CD4-positive, alpha-beta T cell treated with Interleukin-4 for 4 hours (primary cell): ENCODE data around the gene EIF4H.

Source experiments
- DNase-seq: peaks from one replicate; pipeline ENCODE4 v3.0.0-alpha.2; 2020

Gene EIF4H

GRCh38 chr7:74228951-74229900 lies 55.1 kb downstream of the EIF4H start:
- no peak for DNase-seq

DNA sequence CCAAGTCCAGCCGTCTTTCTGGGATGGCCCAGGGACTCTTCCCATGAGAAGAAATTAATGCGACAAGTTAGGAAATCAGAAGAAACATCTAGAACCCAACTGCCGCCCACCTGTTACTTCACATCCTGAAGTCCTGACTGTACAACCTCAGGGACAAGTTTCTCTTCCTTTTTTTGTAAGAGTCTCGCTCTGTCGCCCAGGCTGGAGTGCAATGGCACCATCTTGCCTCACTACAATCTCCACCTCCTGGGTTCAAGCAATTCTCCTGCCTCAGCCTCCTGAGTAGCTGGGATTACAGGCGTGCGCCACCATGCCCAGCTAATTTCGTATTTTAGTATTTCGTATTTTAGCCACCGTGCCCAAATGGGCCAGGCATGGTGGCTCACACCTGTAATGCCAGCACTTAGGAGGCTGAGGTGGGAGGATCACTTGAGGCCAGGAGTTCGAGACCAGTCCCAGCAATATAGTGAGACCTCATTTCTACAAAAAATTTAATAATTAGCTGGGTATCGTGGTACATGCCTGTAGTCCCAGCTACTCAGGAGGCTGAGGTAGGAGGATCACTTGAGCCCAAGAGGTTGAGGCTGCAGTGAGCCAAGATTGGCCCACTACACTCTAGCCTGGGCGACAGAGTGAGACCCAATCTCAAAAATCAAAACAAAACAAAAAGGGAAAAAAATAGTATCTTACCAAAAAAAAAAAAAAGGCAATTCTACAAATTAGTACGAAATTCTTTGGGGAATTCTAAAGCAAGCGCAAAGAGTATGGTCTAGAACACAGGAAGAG lies 56.5 kb downstream of the EIF4H start:
- no peak for DNase-seq

DNA sequence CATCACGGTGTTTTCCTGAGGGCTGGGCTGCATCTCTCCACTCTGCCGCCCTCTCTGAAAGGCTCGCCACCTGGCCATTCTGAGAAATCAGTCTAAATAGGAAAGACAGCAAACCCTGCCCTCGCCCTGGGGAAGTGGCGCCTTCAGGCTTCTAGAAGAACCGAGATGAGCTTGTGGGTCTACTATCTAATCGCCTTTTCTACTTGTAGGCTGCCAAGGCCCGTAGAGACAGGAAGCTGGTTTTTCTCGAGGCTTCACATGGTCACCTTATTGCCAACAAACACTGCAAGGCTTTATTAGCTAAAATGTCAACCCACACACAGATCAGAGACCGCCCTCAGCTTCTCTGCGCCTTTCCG lies 57.1 kb downstream of the EIF4H start:
- no peak for DNase-seq

DNA sequence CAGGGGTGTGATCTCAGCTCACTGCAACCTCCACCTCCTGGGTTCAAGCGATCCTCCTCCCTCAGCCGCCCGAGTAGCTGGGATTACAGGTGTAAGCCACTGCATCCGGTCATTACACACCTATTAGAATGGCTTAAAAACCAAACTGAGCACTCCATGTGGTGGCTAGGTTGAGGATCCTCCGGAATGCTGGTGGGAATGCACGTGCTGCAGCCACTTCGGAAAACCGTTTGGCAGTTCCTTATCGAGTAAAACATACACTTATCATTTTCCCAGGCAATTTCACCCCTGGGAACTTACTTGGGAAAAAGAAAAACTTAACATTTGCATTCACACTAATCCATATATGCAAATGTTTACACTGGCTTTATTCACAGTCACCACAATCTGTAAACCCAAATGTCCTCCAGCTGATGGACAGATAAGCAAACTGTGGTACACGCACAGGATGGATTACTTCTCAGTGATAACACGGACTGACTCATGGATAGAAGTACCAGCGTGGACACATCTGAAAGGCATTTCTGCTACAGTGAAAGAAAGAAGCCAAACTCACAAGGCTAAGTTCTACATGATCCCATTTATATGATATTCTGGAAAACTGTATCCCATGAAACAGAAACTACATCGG lies 59.6 kb downstream of the EIF4H start:
- DNase-seq: no peak

DNA sequence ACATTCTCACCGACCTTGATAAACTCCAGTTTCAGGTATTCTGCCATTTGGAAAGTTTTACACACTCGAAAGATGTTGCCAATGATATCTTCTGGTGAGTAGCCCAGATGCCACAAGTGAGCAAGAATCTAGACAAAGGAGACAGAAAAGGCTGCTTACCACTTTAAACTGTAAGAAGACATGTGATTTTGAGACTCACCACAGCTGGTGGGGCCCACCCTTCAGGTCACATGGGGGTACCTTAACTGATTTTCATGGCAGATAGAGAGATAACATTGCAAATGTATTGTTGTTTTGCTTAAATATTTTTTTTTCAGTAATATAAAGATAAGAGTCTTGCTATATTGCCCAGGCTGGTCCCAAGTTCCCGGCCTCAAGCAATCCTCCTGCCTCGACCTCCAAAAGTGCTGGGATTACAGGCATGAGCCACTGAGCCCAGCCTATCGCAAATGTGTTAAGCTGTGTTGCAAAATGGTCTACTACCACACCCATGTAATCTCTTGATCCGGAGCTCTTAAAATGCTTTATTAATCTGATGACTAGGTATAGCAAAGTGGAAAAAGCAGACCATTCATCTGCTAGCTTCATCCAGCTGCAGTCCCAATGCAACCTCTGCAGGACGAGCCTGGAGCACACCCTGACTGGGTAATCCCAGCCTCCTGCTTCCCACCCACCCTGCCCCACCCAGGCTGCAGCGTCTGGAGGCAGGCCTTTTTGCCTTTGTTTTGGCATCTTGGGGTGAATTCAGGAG lies 61.5 kb downstream of the EIF4H start:
- no peak for DNase-seq

DNA sequence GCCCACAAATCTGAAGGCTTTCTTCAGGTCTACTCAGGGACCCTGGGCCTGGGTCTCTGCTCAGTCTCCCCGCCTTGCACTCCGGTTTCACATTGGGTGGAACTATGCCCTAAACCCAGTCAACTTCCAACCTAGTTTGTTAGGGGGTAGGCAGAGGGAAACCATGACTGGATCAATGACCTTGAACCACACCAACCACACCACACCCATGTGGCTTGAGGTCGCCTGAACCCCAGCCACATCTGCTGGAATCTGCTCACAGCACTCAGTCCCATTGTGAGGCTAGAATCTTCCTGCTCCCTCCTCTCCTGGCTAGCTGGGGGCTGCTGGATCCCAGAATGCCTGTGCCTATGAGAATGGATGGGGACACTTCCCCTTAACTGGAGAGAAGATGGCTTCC lies 62.1 kb downstream of the EIF4H start:
- DNase-seq: no peak

GRCh38 chr7:74240482-74240881 lies 66.3 kb downstream of the EIF4H start:
- no peak for DNase-seq

- no peak for DNase-seq
Measured at GRCh38 chr7:74242122-74242443, 67.9 kb downstream of the EIF4H start.

- no peak for DNase-seq
Measured at GRCh38 chr7:74246497-74246896, 72.3 kb downstream of the EIF4H start.
